HG02870 (cell line): Measurements from ENCODE around the gene GPR161.

ENCODE experiments used
- ATAC-seq: cut with Tn5 transposase; IDR thresholded peaks from one replicate; pipeline ENCODE4 v1.9.1; 2021; ENCODE audit warnings: mild to moderate bottlenecking, moderate library complexity; ENCODE audit not compliant: unreplicated experiment

Gene GPR161

GRCh38 chr1:168150283-168150682 lies 13.6 kb upstream of the GPR161 start:
- ATAC-seq = no peak

GRCh38 chr1:168148916-168149315 lies 12.2 kb upstream of the GPR161 start:
- ATAC-seq = no peak

GRCh38 chr1:168146626-168147025 lies 9.9 kb upstream of the GPR161 start:
- no peak for ATAC-seq

GRCh38 chr1:168146160-168146539 lies 9.4 kb upstream of the GPR161 start:
- no peak for ATAC-seq

- peak; percentile 95 for ATAC-seq
These were observed 8.7 kb upstream of the GPR161 start for GRCh38 chr1:168145184-168146159.

GRCh38 chr1:168141871-168142385 lies 5.2 kb upstream of the GPR161 start:
- ATAC-seq = no peak

- no peak for ATAC-seq
These were observed 2.3 kb upstream of the GPR161 start for GRCh38 chr1:168139070-168139469.

GRCh38 chr1:168138134-168138533 lies 1.4 kb upstream of the GPR161 start:
- no peak for ATAC-seq

- ATAC-seq = no peak
These were observed 738 bp upstream of the GPR161 start for GRCh38 chr1:168137515-168137821.

GRCh38 chr1:168135921-168136708 lies 615 bp downstream of the GPR161 start:
- ATAC-seq = no peak

- ATAC-seq = no peak
These were observed 1.4 kb downstream of the GPR161 start for GRCh38 chr1:168135116-168135920.

GRCh38 chr1:168134642-168135041 lies 2.1 kb downstream of the GPR161 start:
- no peak for ATAC-seq

GRCh38 chr1:168134132-168134531 lies 2.6 kb downstream of the GPR161 start:
- ATAC-seq = no peak

- no peak for ATAC-seq
These were observed 6.8 kb downstream of the GPR161 start for GRCh38 chr1:168129933-168130332.

- no peak for ATAC-seq
These were observed 9.2 kb downstream of the GPR161 start for GRCh38 chr1:168127503-168127902.

GRCh38 chr1:168125051-168125450 lies 11.7 kb downstream of the GPR161 start:
- ATAC-seq = no peak

- no peak for ATAC-seq
These were observed 15.2 kb downstream of the GPR161 start for GRCh38 chr1:168121401-168122011.

GRCh38 chr1:168119750-168120149 lies 17.0 kb downstream of the GPR161 start:
- ATAC-seq = no peak

GRCh38 chr1:168116327-168116799 lies 20.4 kb downstream of the GPR161 start:
- ATAC-seq = no peak

- no peak for ATAC-seq
These were observed 21.9 kb downstream of the GPR161 start for GRCh38 chr1:168114845-168115244.
